Pancreas (tissue), 10 donors: Measurements from ENCODE around the gene MAG. TPM values are rescaled to one million over a fixed set of nuclear protein-coding genes. Genes with fewer than 3 reads are reported as not detected.

ENCODE experiments used
- ATAC-seq, 4 donors: fragments of 200-7000 bp; cut with Tn5 transposase; one replicate each; pipeline versions ENCODE4 v1.8.0 to v1.9.1; 2020; ENCODE audit warnings: mild to moderate bottlenecking in 4 of 4, moderate library complexity in 4 of 4
- DNase-seq, 6 donors: peaks; one replicate each; pipeline ENCODE4 v3.0.0-alpha.2; 2020
- FAIRE-seq: peaks from 2 replicates; lab custom pipeline; 2012; peaks lifted over from hg19 to GRCh38; lab: Jason Lieb, UNC
- H3K27ac ChIP-seq, 4 donors: fragments of 200-600 bp; sonication (generic); 1 replicate in 3 of 4; 2 replicates in 1 of 4; pipeline versions ENCODE4 v1.5.0 to v1.8.0; 2020
- H3K27me3 ChIP-seq, 4 donors: fragments of 200-600 bp; one replicate each; pipeline ENCODE4 v1.8.0; 2021
- H3K36me3 ChIP-seq, 3 donors: fragments of 200-600 bp; sonication (generic) in 1 of 3; one replicate each; pipeline versions ENCODE4 v1.5.0 to v1.8.0; 2020 to 2021
- H3K4me1 ChIP-seq, 3 donors: fragments of 200-600 bp; one replicate each; pipeline ENCODE4 v1.8.0; 2021
- H3K4me3 ChIP-seq, 4 donors: fragments of 200-600 bp; sonication (generic) in 2 of 4; one replicate each; pipeline versions ENCODE4 v1.5.0 to v1.8.0; 2020 to 2021
- H3K9me3 ChIP-seq, 4 donors: fragments of 200-600 bp; one replicate each; pipeline ENCODE4 v1.8.0; 2021
- whole genome bisulfite sequencing, 2 donors: extraction: QIAGEN DNeasy Blood & Tissue Kit; methylation state at CpG; one replicate each; pipeline ENCODE4 v1.1.7; 2013; 5-methylcytosine and 5-hydroxymethylcytosine counted together
- intact Hi-C, 3 donors: fragments of 100-400 bp; cut with DNase I; formaldehyde crosslinking; loops; one replicate each; pipeline versions ENCODE4 v1.11.1 to v1.14.2; 2022
- polyA plus RNA-seq, 2 donors: library from polyadenylated mRNA; stranded (reverse); fragments of 200-250 nt; gene quantifications; one replicate each; pipeline ENCODE4 v1.2.3, GENCODE V29; 2013
- total RNA-seq, 6 donors: library from RNA; stranded (reverse); fragmentation: NEBNext Ultra II Directional in 4 of 6; extraction: Animal tissue kit (Norgen Biotek cat#: 25700) in 4 of 6; gene quantifications; one replicate each; pipeline versions ENCODE4 v1.2.1 to v1.2.4, GENCODE V29; 2021 to 2023
- TF ChIP-seq, protein P1 (sequence below), 4 donors: fragments of 200-600 bp; sonication (generic) in 3 of 4; IDR thresholded peaks; one replicate each; pipeline versions ENCODE4 v1.5.0 to v1.8.0; 2021; ENCODE audit warnings: antibody characterized with exemption in 4 of 4
- donor health status: healthy with polysubstance abuse.
- donor health status: DM: no; HTN: no; CAD: no; lungs with moderate emphysema.
- donor health status: DM: no; HTN: no; CAD: no.
- donor health status: control.
- donor health status: control.
- donor health status: Bipolar disorder and iron deficiency.
- donor health status: DM: yes; HTN: yes; CAD: no.
- donor health status: DM: no; HTN: no; CAD: no.
- donor health status: DM: no; HTN: no; CAD: no.
- donor health status: DM: yes; HTN: yes; CAD: no.

Gene MAG
- total and polyA plus RNA-seq, 8 donors = 0.17 to 0.47 TPM; not detected in 6

- no peak for ATAC-seq
- DNase-seq = peak in 2 of 6 donors; percentile 35 to 56
- no peaks in the 10 kb centered on the region for H3K36me3 ChIP-seq
- no peaks in the 10 kb centered on the region for H3K9me3 ChIP-seq
- FAIRE-seq = no peak
- H3K4me3 ChIP-seq = no peak overlapping the region
- no peaks in the 10 kb centered on the region for H3K27me3 ChIP-seq
- H3K4me1 ChIP-seq = no peaks in the 10 kb centered on the region
- TF ChIP-seq, protein P1, sequence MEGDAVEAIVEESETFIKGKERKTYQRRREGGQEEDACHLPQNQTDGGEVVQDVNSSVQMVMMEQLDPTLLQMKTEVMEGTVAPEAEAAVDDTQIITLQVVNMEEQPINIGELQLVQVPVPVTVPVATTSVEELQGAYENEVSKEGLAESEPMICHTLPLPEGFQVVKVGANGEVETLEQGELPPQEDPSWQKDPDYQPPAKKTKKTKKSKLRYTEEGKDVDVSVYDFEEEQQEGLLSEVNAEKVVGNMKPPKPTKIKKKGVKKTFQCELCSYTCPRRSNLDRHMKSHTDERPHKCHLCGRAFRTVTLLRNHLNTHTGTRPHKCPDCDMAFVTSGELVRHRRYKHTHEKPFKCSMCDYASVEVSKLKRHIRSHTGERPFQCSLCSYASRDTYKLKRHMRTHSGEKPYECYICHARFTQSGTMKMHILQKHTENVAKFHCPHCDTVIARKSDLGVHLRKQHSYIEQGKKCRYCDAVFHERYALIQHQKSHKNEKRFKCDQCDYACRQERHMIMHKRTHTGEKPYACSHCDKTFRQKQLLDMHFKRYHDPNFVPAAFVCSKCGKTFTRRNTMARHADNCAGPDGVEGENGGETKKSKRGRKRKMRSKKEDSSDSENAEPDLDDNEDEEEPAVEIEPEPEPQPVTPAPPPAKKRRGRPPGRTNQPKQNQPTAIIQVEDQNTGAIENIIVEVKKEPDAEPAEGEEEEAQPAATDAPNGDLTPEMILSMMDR (IDR thresholded peaks at IDR 0.05) = no peak
- 73 to 76% methylated on average over 18 of the region's 18 CpGs for WGBS, 2 donors
- intact Hi-C loops = loop anchor here in 1 of 3 donors (10.0 kb wide), 1 partner anchor 126 kb away; no protein-coding TSS in a partner anchor
- H3K27ac ChIP-seq = no peak overlapping the region
These were observed 57.1 kb downstream of the MAG start for GRCh38 chr19:35348911-35349611.

DNA sequence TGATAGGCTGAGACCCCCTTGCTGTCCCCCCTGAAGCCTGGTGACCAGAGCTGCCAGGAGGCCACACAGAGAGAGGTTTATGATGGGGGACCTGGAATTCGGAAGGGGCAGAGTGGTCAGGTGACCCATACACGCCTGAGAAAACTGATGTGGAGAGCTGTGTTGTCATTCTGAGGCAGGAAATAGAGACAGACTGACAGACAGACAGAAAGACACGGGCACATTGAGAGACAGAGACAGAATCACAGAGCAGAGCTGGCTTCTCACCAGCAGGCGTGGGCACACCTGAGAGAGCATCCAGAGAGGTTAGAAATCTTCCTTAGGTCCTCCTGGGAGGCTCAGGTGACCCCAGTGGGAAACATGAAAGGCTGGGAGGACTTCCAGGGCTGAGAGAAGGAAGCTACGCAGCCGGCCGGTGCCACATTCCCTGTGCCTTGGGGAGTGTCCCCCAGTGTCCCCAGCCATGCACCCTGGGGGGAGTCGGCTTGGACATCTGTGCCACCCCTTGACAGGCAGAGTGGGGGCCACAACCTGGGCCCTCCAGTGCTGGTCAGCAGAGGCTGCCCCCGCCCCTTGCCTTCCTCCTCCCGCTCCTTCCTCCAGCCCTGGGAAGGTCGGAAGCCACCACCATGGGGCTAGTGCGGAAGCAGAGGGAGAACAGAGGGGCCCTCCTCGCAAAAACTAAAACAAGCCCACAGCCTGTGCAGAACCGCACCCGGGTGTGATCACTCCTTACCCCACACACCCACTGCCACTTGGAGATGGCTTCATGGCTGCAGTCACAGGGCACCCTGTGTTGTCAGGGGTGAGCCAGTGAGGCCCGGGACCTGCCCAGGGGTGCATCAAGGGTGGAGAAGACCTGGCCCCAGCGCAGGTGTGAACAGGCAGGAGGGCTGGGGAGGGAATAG is 57.9 kb downstream of the MAG start:
- H3K9me3 ChIP-seq = no peaks in the 10 kb centered on the region
- TF ChIP-seq, protein P1 (IDR thresholded peaks at IDR 0.05) = no peak
- no peak overlapping the region for H3K4me3 ChIP-seq
- DNase-seq = peak in 1 of 6 donors; percentile 47
- no peak overlapping the region for H3K27ac ChIP-seq
- no peaks in the 10 kb centered on the region for H3K27me3 ChIP-seq
- no peak for ATAC-seq
- no peak for FAIRE-seq
- no peaks in the 10 kb centered on the region for H3K4me1 ChIP-seq
- no peaks in the 10 kb centered on the region for H3K36me3 ChIP-seq
- WGBS, 2 donors = 81% methylated on average over 17 of the region's 17 CpGs
- intact Hi-C loops = loop anchor here in 2 of 3 donors (5.0 to 10.0 kb wide), 3 partner anchors 117 to 147 kb away; no protein-coding TSS in a partner anchor

- intact Hi-C loops = loop anchor here in 1 of 3 donors (5.0 kb wide), 2 partner anchors 117 to 147 kb away; no protein-coding TSS in a partner anchor
- TF ChIP-seq, protein P1 (IDR thresholded peaks at IDR 0.05) = no peak
- Histone ChIP-seq H3K27me3 (no peaks in the 10 kb centered on the region), H3K4me3 (no peak overlapping the region), H3K9me3 (no peaks in the 10 kb centered on the region), H3K4me1 (no peaks in the 10 kb centered on the region), H3K36me3 (no peaks in the 10 kb centered on the region), H3K27ac (no peak overlapping the region)
- DNase-seq (peak in 2 of 6 donors; percentile 26 to 55), ATAC-seq (peak in 2 of 4 donors; percentile 59 to 60), FAIRE-seq (no peak)
- WGBS, 2 donors = 82 to 87% methylated on average over 7 of the region's 7 CpGs
These were observed 58.6 kb downstream of the MAG start for GRCh38 chr19:35350591-35350990.

- H3K27me3 ChIP-seq = no peaks in the 10 kb centered on the region
- TF ChIP-seq, protein P1 (IDR thresholded peaks at IDR 0.05) = no peak
- H3K36me3 ChIP-seq = no peaks in the 10 kb centered on the region
- no peaks in the 10 kb centered on the region for H3K9me3 ChIP-seq
- intact Hi-C loops = loop anchor here in 2 of 3 donors (2.0 to 5.0 kb wide), 3 partner anchors 116 to 146 kb away; no protein-coding TSS in a partner anchor
- no peak overlapping the region for H3K4me3 ChIP-seq
- H3K4me1 ChIP-seq = no peaks in the 10 kb centered on the region
- FAIRE-seq (no peak), DNase-seq (peak in 2 of 6 donors; percentile 53 to 74), ATAC-seq (no peak)
- peak overlapping the region in 1 of 4 donors; percentile 33 for H3K27ac ChIP-seq
- 81 to 87% methylated on average over 46 to 47 of the region's 47 CpGs for WGBS, 2 donors
These were observed 59.6 kb downstream of the MAG start for GRCh38 chr19:35351411-35352176.
